HepG2 (cell line): ENCODE measurements around the gene MED19. TPM values are rescaled to one million over a fixed set of nuclear protein-coding genes. Genes with fewer than 3 reads are reported as not detected.
A peak's percentile ranks its signal among the peaks of the same experiment; 100 is the strongest.

Source experiments
- CBFB ChIP-seq: sonication (generic); formaldehyde crosslinking; IDR thresholded peaks from 2 replicates; pipeline ENCODE4 v1.4.0; 2020; ENCODE audit warnings: missing genetic modification reagents
- HHEX ChIP-seq: IDR thresholded peaks from 2 replicates; pipeline ENCODE4 v1.6.1; 2016; ENCODE audit warnings: control low read depth
- RFXANK ChIP-seq: IDR thresholded peaks from 2 replicates; pipeline ENCODE4 v1.6.1; 2016
- RXRB ChIP-seq: IDR thresholded peaks from 2 replicates; pipeline ENCODE4 v1.6.1; 2016; ENCODE audit warnings: borderline replicate concordance, missing genetic modification reagents, missing compliant biosample characterization
- SIN3B ChIP-seq: fragments of 150-350 bp; IDR thresholded peaks from 2 replicates; pipeline ENCODE4 v1.6.1; 2014; ENCODE audit warnings: low read length
- ZNF274 ChIP-seq: sonication (generic); formaldehyde crosslinking; IDR thresholded peaks from 2 replicates; pipeline ENCODE4 v1.5.1; 2020; ENCODE audit warnings: mild to moderate bottlenecking, missing genetic modification reagents
- ZNF550 ChIP-seq: sonication (generic); formaldehyde crosslinking; IDR thresholded peaks from 2 replicates; pipeline ENCODE4 v1.4.0; 2020; ENCODE audit warnings: mild to moderate bottlenecking, missing genetic modification reagents, borderline replicate concordance
- ZNF83 ChIP-seq: sonication (generic); formaldehyde crosslinking; IDR thresholded peaks from 2 replicates; pipeline ENCODE4 v1.4.0; 2020; ENCODE audit warnings: missing genetic modification reagents, mild to moderate bottlenecking, borderline replicate concordance
- polyA plus RNA-seq, 8 experiments: library from polyadenylated mRNA; depleted of rRNA in 3 of 8; stranded (reverse) in 7 of 8; unstranded in 1 of 8; fragments of >200 nt; fragmentation: Illumina TruSeq in 4 of 8; extraction: Trizol in 4 of 8; gene quantifications; 2 replicates each; pipeline versions ENCODE4 v1.2.1 to v1.2.3, GENCODE V29; 2011 to 2016; ENCODE audit warnings: low read depth in 4 of 8, missing spikeins in 1 of 8, mixed read lengths in 1 of 8; ENCODE audit not compliant: insufficient read depth in 1 of 8
- total RNA-seq, 5 experiments: library from RNA; depleted of rRNA; stranded (reverse); fragments of >200 nt; fragmentation: Illumina TruSeq; extraction: Trizol; gene quantifications; 2 replicates each; pipeline ENCODE4 v1.2.3, GENCODE V29; 2016; ENCODE audit warnings: low read depth in 1 of 5
- TF ChIP-seq, protein P1 (sequence below): sonication (generic); formaldehyde crosslinking; IDR thresholded peaks from 2 replicates; pipeline ENCODE4 v1.4.0; 2020; ENCODE audit warnings: missing genetic modification reagents
- TF ChIP-seq, protein P2 (sequence below): sonication (generic); formaldehyde crosslinking; IDR thresholded peaks from 2 replicates; pipeline ENCODE4 v1.5.0; 2020; ENCODE audit warnings: mild to moderate bottlenecking, missing genetic modification reagents
- TF ChIP-seq, protein P3 (sequence below): conservative IDR thresholded peaks from 2 replicates; pipeline ENCODE4 v1.6.1; 2018; ENCODE audit warnings: missing genetic modification reagents
- TF ChIP-seq, protein P4 (sequence below): sonication (generic); formaldehyde crosslinking; IDR thresholded peaks from 2 replicates; pipeline ENCODE4 v1.4.0; 2020; ENCODE audit warnings: mild to moderate bottlenecking, missing genetic modification reagents
- TF ChIP-seq, protein P5 (sequence below): IDR thresholded peaks from 2 replicates; pipeline ENCODE4 v1.6.1; 2016; ENCODE audit warnings: low read depth, borderline replicate concordance
- TF ChIP-seq, protein P6 (sequence below): sonication (generic); formaldehyde crosslinking; IDR thresholded peaks from 2 replicates; pipeline ENCODE4 v1.4.0; 2020; ENCODE audit warnings: missing genetic modification reagents, low read depth, mild to moderate bottlenecking, borderline replicate concordance

The MED19 gene
- total and polyA plus RNA-seq, 2 of the 13 experiments (the other 11 are each of a cell fraction or from before 2014, with no cell fraction given): 12.9 to 13.8 TPM

DNA sequence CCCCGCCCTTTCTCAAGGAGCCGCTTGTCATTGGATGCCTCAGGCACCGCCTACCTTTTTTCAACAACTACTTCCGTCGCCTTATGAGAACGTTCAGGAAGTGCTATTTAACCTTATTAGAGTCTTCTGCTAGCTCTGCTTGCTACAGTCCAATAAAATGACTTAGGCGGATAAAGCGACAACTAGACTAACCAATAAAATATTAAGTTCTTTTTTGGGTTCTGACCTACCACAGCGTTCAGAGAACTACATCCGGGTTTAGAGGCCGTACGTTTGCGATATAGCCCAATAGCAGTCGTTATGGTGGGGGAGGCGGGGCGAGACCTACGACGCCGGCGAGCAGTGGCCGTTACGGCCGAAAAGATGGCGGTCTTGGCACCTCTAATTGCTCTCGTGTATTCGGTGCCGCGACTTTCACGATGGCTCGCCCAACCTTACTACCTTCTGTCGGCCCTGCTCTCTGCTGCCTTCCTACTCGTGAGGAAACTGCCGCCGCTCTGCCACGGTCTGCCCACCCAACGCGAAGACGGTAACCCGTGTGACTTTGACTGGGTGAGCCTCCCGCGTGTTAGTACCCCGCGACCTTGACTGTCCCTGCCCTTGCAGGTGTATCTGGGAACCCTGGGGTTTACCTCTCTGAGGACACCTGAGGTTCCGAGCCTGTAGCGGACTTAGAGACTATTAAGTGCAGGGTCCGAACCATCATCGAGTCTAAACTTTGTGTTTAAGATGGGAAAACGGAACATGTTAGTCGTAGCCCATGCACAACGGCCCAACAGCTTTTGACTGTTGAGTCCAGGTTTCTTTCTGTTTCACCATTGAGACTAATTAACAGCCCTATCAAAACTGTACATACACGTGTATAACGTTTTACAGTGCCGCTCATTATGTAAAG, 488 bp upstream of the MED19 start, which contains the start of gene TMX2 (continued):
- TF ChIP-seq, protein P1, sequence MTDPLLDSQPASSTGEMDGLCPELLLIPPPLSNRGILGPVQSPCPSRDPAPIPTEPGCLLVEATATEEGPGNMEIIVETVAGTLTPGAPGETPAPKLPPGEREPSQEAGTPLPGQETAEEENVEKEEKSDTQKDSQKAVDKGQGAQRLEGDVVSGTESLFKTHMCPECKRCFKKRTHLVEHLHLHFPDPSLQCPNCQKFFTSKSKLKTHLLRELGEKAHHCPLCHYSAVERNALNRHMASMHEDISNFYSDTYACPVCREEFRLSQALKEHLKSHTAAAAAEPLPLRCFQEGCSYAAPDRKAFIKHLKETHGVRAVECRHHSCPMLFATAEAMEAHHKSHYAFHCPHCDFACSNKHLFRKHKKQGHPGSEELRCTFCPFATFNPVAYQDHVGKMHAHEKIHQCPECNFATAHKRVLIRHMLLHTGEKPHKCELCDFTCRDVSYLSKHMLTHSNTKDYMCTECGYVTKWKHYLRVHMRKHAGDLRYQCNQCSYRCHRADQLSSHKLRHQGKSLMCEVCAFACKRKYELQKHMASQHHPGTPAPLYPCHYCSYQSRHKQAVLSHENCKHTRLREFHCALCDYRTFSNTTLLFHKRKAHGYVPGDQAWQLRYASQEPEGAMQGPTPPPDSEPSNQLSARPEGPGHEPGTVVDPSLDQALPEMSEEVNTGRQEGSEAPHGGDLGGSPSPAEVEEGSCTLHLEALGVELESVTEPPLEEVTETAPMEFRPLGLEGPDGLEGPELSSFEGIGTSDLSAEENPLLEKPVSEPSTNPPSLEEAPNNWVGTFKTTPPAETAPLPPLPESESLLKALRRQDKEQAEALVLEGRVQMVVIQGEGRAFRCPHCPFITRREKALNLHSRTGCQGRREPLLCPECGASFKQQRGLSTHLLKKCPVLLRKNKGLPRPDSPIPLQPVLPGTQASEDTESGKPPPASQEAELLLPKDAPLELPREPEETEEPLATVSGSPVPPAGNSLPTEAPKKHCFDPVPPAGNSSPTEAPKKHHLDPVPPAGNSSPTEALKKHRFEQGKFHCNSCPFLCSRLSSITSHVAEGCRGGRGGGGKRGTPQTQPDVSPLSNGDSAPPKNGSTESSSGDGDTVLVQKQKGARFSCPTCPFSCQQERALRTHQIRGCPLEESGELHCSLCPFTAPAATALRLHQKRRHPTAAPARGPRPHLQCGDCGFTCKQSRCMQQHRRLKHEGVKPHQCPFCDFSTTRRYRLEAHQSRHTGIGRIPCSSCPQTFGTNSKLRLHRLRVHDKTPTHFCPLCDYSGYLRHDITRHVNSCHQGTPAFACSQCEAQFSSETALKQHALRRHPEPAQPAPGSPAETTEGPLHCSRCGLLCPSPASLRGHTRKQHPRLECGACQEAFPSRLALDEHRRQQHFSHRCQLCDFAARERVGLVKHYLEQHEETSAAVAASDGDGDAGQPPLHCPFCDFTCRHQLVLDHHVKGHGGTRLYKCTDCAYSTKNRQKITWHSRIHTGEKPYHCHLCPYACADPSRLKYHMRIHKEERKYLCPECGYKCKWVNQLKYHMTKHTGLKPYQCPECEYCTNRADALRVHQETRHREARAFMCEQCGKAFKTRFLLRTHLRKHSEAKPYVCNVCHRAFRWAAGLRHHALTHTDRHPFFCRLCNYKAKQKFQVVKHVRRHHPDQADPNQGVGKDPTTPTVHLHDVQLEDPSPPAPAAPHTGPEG (CRISPR knock-in tag): peak; percentile 75; the same call in 1 of the 2 replicates
- TF ChIP-seq ZNF550 (CRISPR knock-in tag) (0 out of 2 replicates have a peak, but pooled peaks have one; percentile 74), ZNF83 (CRISPR knock-in tag) (0 out of 2 replicates have a peak, but pooled peaks have one; percentile 55), SIN3B (peak; percentile 90), HHEX (CRISPR knock-in tag) (0 out of 2 replicates have a peak, but pooled peaks have one; percentile 8), RFXANK (CRISPR knock-in tag) (no peak), RXRB (CRISPR knock-in tag) (no peak; the same call in 1 of the 2 replicates), CBFB (CRISPR knock-in tag) (peak; percentile 4; the same call in 1 of the 2 replicates), ZNF274 (0 out of 2 replicates have a peak, but pooled peaks have one; percentile 21)
- TF ChIP-seq, protein P2, sequence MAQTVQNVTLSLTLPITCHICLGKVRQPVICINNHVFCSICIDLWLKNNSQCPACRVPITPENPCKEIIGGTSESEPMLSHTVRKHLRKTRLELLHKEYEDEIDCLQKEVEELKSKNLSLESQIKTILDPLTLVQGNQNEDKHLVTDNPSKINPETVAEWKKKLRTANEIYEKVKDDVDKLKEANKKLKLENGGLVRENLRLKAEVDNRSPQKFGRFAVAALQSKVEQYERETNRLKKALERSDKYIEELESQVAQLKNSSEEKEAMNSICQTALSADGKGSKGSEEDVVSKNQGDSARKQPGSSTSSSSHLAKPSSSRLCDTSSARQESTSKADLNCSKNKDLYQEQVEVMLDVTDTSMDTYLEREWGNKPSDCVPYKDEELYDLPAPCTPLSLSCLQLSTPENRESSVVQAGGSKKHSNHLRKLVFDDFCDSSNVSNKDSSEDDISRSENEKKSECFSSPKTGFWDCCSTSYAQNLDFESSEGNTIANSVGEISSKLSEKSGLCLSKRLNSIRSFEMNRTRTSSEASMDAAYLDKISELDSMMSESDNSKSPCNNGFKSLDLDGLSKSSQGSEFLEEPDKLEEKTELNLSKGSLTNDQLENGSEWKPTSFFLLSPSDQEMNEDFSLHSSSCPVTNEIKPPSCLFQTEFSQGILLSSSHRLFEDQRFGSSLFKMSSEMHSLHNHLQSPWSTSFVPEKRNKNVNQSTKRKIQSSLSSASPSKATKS (CRISPR knock-in tag): 0 out of 2 replicates have a peak, but pooled peaks have one; percentile 20
- TF ChIP-seq, protein P3, sequence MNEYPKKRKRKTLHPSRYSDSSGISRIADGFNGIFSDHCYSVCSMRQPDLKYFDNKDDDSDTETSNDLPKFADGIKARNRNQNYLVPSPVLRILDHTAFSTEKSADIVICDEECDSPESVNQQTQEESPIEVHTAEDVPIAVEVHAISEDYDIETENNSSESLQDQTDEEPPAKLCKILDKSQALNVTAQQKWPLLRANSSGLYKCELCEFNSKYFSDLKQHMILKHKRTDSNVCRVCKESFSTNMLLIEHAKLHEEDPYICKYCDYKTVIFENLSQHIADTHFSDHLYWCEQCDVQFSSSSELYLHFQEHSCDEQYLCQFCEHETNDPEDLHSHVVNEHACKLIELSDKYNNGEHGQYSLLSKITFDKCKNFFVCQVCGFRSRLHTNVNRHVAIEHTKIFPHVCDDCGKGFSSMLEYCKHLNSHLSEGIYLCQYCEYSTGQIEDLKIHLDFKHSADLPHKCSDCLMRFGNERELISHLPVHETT (CRISPR knock-in tag): no peak
- TF ChIP-seq, protein P4, sequence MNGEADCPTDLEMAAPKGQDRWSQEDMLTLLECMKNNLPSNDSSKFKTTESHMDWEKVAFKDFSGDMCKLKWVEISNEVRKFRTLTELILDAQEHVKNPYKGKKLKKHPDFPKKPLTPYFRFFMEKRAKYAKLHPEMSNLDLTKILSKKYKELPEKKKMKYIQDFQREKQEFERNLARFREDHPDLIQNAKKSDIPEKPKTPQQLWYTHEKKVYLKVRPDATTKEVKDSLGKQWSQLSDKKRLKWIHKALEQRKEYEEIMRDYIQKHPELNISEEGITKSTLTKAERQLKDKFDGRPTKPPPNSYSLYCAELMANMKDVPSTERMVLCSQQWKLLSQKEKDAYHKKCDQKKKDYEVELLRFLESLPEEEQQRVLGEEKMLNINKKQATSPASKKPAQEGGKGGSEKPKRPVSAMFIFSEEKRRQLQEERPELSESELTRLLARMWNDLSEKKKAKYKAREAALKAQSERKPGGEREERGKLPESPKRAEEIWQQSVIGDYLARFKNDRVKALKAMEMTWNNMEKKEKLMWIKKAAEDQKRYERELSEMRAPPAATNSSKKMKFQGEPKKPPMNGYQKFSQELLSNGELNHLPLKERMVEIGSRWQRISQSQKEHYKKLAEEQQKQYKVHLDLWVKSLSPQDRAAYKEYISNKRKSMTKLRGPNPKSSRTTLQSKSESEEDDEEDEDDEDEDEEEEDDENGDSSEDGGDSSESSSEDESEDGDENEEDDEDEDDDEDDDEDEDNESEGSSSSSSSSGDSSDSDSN (CRISPR knock-in tag): peak; percentile 36; the same call in 1 of the 2 replicates
- TF ChIP-seq, protein P5, sequence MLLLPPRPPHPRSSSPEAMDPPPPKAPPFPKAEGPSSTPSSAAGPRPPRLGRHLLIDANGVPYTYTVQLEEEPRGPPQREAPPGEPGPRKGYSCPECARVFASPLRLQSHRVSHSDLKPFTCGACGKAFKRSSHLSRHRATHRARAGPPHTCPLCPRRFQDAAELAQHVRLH (CRISPR knock-in tag): peak; percentile 58; the same call in 1 of the 2 replicates
- TF ChIP-seq, protein P6, sequence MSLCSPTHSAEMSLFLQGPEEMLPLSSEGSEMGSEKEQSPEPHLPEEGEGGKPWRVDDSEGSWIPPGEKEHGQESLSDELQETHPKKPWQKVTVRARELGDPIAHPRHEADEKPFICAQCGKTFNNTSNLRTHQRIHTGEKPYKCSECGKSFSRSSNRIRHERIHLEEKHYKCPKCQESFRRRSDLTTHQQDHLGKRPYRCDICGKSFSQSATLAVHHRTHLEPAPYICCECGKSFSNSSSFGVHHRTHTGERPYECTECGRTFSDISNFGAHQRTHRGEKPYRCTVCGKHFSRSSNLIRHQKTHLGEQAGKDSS (CRISPR knock-in tag): peak; percentile 85; the same call in 1 of the 2 replicates
